Measurements from ENCODE around the gene INS.

DNA sequence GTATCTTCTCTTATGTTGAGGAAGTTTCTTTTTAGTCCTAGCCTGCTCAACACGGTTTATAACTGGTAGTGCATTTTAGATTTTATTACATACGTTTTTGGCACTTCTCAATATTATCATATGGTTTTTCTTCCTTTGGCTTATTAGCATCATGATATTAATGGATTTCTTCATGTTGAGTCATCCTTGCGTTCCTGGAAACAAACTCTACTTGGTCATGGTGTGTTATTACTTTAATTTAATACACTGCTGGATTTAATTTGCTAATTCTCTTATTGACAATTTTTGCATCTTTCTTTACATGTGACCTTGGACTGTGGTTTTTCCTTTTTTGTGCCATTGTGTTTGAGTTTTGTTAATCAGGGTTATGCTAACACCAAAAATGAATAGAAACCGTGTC is 42.3 kb downstream of the INS start:
- TF ChIP-seq, protein P1, sequence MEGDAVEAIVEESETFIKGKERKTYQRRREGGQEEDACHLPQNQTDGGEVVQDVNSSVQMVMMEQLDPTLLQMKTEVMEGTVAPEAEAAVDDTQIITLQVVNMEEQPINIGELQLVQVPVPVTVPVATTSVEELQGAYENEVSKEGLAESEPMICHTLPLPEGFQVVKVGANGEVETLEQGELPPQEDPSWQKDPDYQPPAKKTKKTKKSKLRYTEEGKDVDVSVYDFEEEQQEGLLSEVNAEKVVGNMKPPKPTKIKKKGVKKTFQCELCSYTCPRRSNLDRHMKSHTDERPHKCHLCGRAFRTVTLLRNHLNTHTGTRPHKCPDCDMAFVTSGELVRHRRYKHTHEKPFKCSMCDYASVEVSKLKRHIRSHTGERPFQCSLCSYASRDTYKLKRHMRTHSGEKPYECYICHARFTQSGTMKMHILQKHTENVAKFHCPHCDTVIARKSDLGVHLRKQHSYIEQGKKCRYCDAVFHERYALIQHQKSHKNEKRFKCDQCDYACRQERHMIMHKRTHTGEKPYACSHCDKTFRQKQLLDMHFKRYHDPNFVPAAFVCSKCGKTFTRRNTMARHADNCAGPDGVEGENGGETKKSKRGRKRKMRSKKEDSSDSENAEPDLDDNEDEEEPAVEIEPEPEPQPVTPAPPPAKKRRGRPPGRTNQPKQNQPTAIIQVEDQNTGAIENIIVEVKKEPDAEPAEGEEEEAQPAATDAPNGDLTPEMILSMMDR (IDR thresholded peaks at IDR 0.05 in 2 of 3, conservative IDR thresholded peaks at IDR 0.05 in 1 of 3; ENCODE audit: control insufficient read depth in 2 of 3, extremely low read depth in 1 of 3, insufficient read depth in 1 of 3, low read depth in 3 of 3, low read length in 3 of 3): no peak
- TF ChIP-seq, protein P2, sequence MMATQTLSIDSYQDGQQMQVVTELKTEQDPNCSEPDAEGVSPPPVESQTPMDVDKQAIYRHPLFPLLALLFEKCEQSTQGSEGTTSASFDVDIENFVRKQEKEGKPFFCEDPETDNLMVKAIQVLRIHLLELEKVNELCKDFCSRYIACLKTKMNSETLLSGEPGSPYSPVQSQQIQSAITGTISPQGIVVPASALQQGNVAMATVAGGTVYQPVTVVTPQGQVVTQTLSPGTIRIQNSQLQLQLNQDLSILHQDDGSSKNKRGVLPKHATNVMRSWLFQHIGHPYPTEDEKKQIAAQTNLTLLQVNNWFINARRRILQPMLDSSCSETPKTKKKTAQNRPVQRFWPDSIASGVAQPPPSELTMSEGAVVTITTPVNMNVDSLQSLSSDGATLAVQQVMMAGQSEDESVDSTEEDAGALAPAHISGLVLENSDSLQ (IDR thresholded peaks at IDR 0.05): no peak
